SH-SY5Y (cell line): ENCODE data around the gene TAS2R3.

Experiments
- GATA2 ChIP-seq: IDR thresholded peaks from 2 replicates; pipeline ENCODE4 v1.6.1; 2011; ENCODE audit warnings: mild to moderate bottlenecking, low read depth, low read length
- GATA3 ChIP-seq: IDR thresholded peaks from 2 replicates; pipeline ENCODE4 v1.6.1; 2011; ENCODE audit warnings: low read depth, mild to moderate bottlenecking, low read length, moderate library complexity

DNA sequence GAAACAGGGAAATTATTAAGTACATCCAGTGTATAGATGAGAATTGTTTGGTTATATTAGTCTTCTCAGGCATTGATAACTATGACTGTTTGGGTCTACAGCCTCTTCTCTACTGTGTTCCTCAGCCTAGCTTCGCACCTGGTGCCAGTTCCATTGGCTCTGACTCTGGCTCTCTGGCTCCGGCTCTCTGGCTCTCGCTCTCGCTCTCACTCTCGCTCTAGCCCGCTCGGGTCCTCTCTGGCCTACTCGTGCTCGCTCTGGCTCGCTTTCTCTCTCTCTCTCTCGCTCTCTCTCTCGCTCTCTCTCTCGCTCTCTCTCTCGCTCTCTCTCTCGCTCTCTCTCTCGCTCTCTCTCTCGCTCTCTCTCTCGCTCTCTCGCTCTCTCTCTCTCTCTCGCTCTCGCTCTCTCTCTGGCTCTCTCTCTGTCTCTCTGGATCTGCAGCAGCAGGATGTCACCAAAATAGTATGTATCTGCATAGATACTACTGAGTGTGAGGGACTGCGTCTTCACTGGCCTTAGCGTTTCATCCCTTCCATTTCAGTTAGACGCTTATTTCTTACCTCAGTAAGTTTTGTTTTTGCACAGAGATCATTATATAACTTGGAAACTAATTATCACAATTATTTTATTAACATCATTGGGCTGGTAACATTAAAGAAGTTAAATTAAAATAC is 32.3 kb upstream of the TAS2R3 start:
- TF ChIP-seq GATA2: no peak
- TF ChIP-seq GATA3: no peak
